Activated naive CD8-positive, alpha-beta T cell treated with anti-CD3 and anti-CD28 coated beads for 36 hours (primary cell): ENCODE results near the gene FAM98A. TPM values are rescaled to one million over a fixed set of nuclear protein-coding genes. Genes with fewer than 3 reads are reported as not detected.

Source experiments
- DNase-seq: peaks from one replicate; pipeline ENCODE4 v3.0.0; 2021
- H3K27ac Mint-ChIP-seq: one replicate; pipeline ENCODE4 v1.8.0; 2022; ENCODE audit warnings: mild to moderate bottlenecking, moderate library complexity, mixed read lengths
- H3K27me3 Mint-ChIP-seq: one replicate; pipeline ENCODE4 v1.8.0; 2022; ENCODE audit warnings: mild to moderate bottlenecking, mixed read lengths
- H3K36me3 Mint-ChIP-seq: one replicate; pipeline ENCODE4 v1.8.0; 2021; ENCODE audit warnings: mild to moderate bottlenecking, mixed read lengths
- H3K4me1 Mint-ChIP-seq: one replicate; pipeline ENCODE4 v1.8.0; 2021; ENCODE audit warnings: mixed read lengths
- H3K4me3 Mint-ChIP-seq: one replicate; pipeline ENCODE4 v1.8.0; 2022; ENCODE audit warnings: mild to moderate bottlenecking, moderate library complexity, mixed read lengths
- H3K9me3 Mint-ChIP-seq: one replicate; pipeline ENCODE4 v1.8.0; 2022; ENCODE audit warnings: mixed read lengths
- total RNA-seq, 2 experiments: library from RNA; stranded (reverse); gene quantifications; one replicate each; pipeline ENCODE4 v1.2.3, GENCODE V29; 2021

Gene FAM98A
- total RNA-seq, 2 experiments from 2014 or later = 74.3 to 77.3 TPM

- DNase-seq = no peak
- Mint-ChIP-seq H3K4me3 (no peak overlapping the region), H3K4me1 (no peaks in the 10 kb centered on the region), H3K9me3 (no peaks in the 10 kb centered on the region), H3K27me3 (no peaks in the 10 kb centered on the region), H3K27ac (no peak overlapping the region), H3K36me3 (peaks cover 9% of the 10 kb centered on the region)
These were observed 7.5 kb upstream of the FAM98A start for GRCh38 chr2:33606622-33607021.

- no peak overlapping the region for H3K4me3 Mint-ChIP-seq
- no peaks in the 10 kb centered on the region for H3K9me3 Mint-ChIP-seq
- no peaks in the 10 kb centered on the region for H3K27me3 Mint-ChIP-seq
- H3K27ac Mint-ChIP-seq = no peak overlapping the region
- no peaks in the 10 kb centered on the region for H3K4me1 Mint-ChIP-seq
- no peak for DNase-seq
- H3K36me3 Mint-ChIP-seq = peaks cover 7% of the 10 kb centered on the region
These were observed 7.0 kb upstream of the FAM98A start for GRCh38 chr2:33606100-33606499.

- no peak for DNase-seq
- Mint-ChIP-seq H3K4me3 (no peak overlapping the region), H3K9me3 (no peaks in the 10 kb centered on the region), H3K27ac (no peak overlapping the region), H3K27me3 (no peaks in the 10 kb centered on the region), H3K4me1 (no peaks in the 10 kb centered on the region), H3K36me3 (peaks cover 3% of the 10 kb centered on the region)
These were observed 6.0 kb upstream of the FAM98A start for GRCh38 chr2:33605056-33605455.

- Mint-ChIP-seq H3K4me3 (no peak overlapping the region), H3K9me3 (no peaks in the 10 kb centered on the region), H3K27me3 (no peaks in the 10 kb centered on the region), H3K27ac (no peak overlapping the region), H3K36me3 (peaks cover 3% of the 10 kb centered on the region), H3K4me1 (peaks cover 3% of the 10 kb centered on the region)
- no peak for DNase-seq
These were observed 4.3 kb upstream of the FAM98A start for GRCh38 chr2:33603416-33603815.

- Mint-ChIP-seq H3K27me3 (no peaks in the 10 kb centered on the region), H3K4me1 (peaks cover 7% of the 10 kb centered on the region), H3K4me3 (no peak overlapping the region), H3K9me3 (no peaks in the 10 kb centered on the region), H3K36me3 (peaks cover 3% of the 10 kb centered on the region), H3K27ac (no peak overlapping the region)
- DNase-seq = no peak
These were observed 3.2 kb upstream of the FAM98A start for GRCh38 chr2:33602201-33602830.

GRCh38 chr2:33599943-33600192 lies 769 bp upstream of the FAM98A start:
- H3K36me3 Mint-ChIP-seq = peaks cover 6% of the 10 kb centered on the region
- H3K27me3 Mint-ChIP-seq = no peaks in the 10 kb centered on the region
- H3K9me3 Mint-ChIP-seq = no peaks in the 10 kb centered on the region
- peaks cover 16% of the 10 kb centered on the region for H3K4me1 Mint-ChIP-seq
- H3K4me3 Mint-ChIP-seq = peak overlapping the region; percentile 92
- peak overlapping the region; percentile 95 for H3K27ac Mint-ChIP-seq
- DNase-seq = no peak

- Mint-ChIP-seq H3K9me3 (no peaks in the 10 kb centered on the region), H3K4me1 (peaks cover 21% of the 10 kb centered on the region), H3K4me3 (peak overlapping the region; percentile 92), H3K27me3 (no peaks in the 10 kb centered on the region), H3K36me3 (peaks cover 12% of the 10 kb centered on the region), H3K27ac (peak overlapping the region; percentile 95)
- DNase-seq = peak; percentile 63
These were observed 431 bp downstream of the FAM98A start for GRCh38 chr2:33598561-33599174.

GRCh38 chr2:33597026-33597425 lies 2.1 kb downstream of the FAM98A start:
- Mint-ChIP-seq H3K27me3 (no peaks in the 10 kb centered on the region), H3K4me1 (peaks cover 31% of the 10 kb centered on the region), H3K9me3 (no peaks in the 10 kb centered on the region), H3K36me3 (peaks cover 22% of the 10 kb centered on the region), H3K27ac (no peak overlapping the region), H3K4me3 (peak overlapping the region; percentile 57)
- DNase-seq = no peak

GRCh38 chr2:33595385-33595784 lies 3.7 kb downstream of the FAM98A start:
- no peaks in the 10 kb centered on the region for H3K27me3 Mint-ChIP-seq
- H3K27ac Mint-ChIP-seq = no peak overlapping the region
- no peaks in the 10 kb centered on the region for H3K9me3 Mint-ChIP-seq
- H3K36me3 Mint-ChIP-seq = peaks cover 22% of the 10 kb centered on the region
- no peak overlapping the region for H3K4me3 Mint-ChIP-seq
- no peak for DNase-seq
- H3K4me1 Mint-ChIP-seq = peaks cover 31% of the 10 kb centered on the region

- H3K27me3 Mint-ChIP-seq = no peaks in the 10 kb centered on the region
- H3K4me3 Mint-ChIP-seq = no peak overlapping the region
- H3K36me3 Mint-ChIP-seq = peaks cover 23% of the 10 kb centered on the region
- no peak for DNase-seq
- no peaks in the 10 kb centered on the region for H3K9me3 Mint-ChIP-seq
- peaks cover 13% of the 10 kb centered on the region for H3K4me1 Mint-ChIP-seq
- no peak overlapping the region for H3K27ac Mint-ChIP-seq
These were observed 9.7 kb downstream of the FAM98A start for GRCh38 chr2:33589444-33589843.

- no peak overlapping the region for H3K27ac Mint-ChIP-seq
- no peaks in the 10 kb centered on the region for H3K27me3 Mint-ChIP-seq
- H3K9me3 Mint-ChIP-seq = no peaks in the 10 kb centered on the region
- H3K4me3 Mint-ChIP-seq = no peak overlapping the region
- H3K36me3 Mint-ChIP-seq = peaks cover 19% of the 10 kb centered on the region
- DNase-seq = no peak
- peaks cover 8% of the 10 kb centered on the region for H3K4me1 Mint-ChIP-seq
These were observed 10.9 kb downstream of the FAM98A start for GRCh38 chr2:33588232-33588631.

GRCh38 chr2:33586766-33587165 lies 12.3 kb downstream of the FAM98A start:
- H3K9me3 Mint-ChIP-seq = no peaks in the 10 kb centered on the region
- H3K27me3 Mint-ChIP-seq = no peaks in the 10 kb centered on the region
- H3K4me1 Mint-ChIP-seq = peaks cover 7% of the 10 kb centered on the region
- no peak for DNase-seq
- H3K27ac Mint-ChIP-seq = no peak overlapping the region
- peaks cover 17% of the 10 kb centered on the region for H3K36me3 Mint-ChIP-seq
- no peak overlapping the region for H3K4me3 Mint-ChIP-seq

- H3K9me3 Mint-ChIP-seq = no peaks in the 10 kb centered on the region
- peaks cover 12% of the 10 kb centered on the region for H3K4me1 Mint-ChIP-seq
- DNase-seq = peak; percentile 10
These were observed 15.7 kb downstream of the FAM98A start for GRCh38 chr2:33583194-33583938.

GRCh38 chr2:33581872-33582271 lies 17.2 kb downstream of the FAM98A start:
- Mint-ChIP-seq H3K4me3 (no peak overlapping the region), H3K27ac (no peak overlapping the region), H3K4me1 (peaks cover 12% of the 10 kb centered on the region), H3K9me3 (no peaks in the 10 kb centered on the region), H3K27me3 (no peaks in the 10 kb centered on the region), H3K36me3 (peaks cover 15% of the 10 kb centered on the region)
- DNase-seq = no peak

More at GRCh38 chr2:33583194-33583938, 15.7 kb downstream of the FAM98A start:
- H3K4me3 Mint-ChIP-seq = no peak overlapping the region
- peaks cover 16% of the 10 kb centered on the region for H3K36me3 Mint-ChIP-seq
- no peaks in the 10 kb centered on the region for H3K27me3 Mint-ChIP-seq
- H3K27ac Mint-ChIP-seq = no peak overlapping the region

GRCh38 chr2:33579227-33579626 lies 19.9 kb downstream of the FAM98A start:
- H3K4me3 Mint-ChIP-seq = no peak overlapping the region
- no peak for DNase-seq
- no peaks in the 10 kb centered on the region for H3K27me3 Mint-ChIP-seq
- H3K27ac Mint-ChIP-seq = peak overlapping the region; percentile 2
- H3K9me3 Mint-ChIP-seq = no peaks in the 10 kb centered on the region
- H3K36me3 Mint-ChIP-seq = peaks cover 7% of the 10 kb centered on the region
- H3K4me1 Mint-ChIP-seq = peaks cover 12% of the 10 kb centered on the region

- no peaks in the 10 kb centered on the region for H3K27me3 Mint-ChIP-seq
- no peak overlapping the region for H3K4me3 Mint-ChIP-seq
These were observed 21.4 kb downstream of the FAM98A start for GRCh38 chr2:33577668-33578067.

More at GRCh38 chr2:33577668-33578067, 21.4 kb downstream of the FAM98A start:
- Mint-ChIP-seq H3K36me3 (peaks cover 5% of the 10 kb centered on the region), H3K9me3 (no peaks in the 10 kb centered on the region), H3K27ac (no peak overlapping the region), H3K4me1 (peaks cover 10% of the 10 kb centered on the region)
- DNase-seq = no peak
